ENCODE data around the gene KDM3B.

KDM3B gene

GRCh38 chr5:138338411-138339090 is 13.9 kb upstream of the KDM3B start:
- TF ChIP-seq CTCF (IDR thresholded peaks at IDR 0.05; ENCODE audit: low read depth, low read length): no peak
- Histone ChIP-seq H3K4me3 (ENCODE audit: low read depth, low read length) (peak overlapping the region; percentile 88), H3K9me3 (no peaks in the 10 kb centered on the region), H3K27me3 (no peaks in the 10 kb centered on the region), H3K36me3 (peaks cover 6% of the 10 kb centered on the region), H3K4me1 (no peaks in the 10 kb centered on the region; the same call in 1 of the 2 replicates)
- DNase-seq: no peak

GRCh38 chr5:138339091-138339456 is 13.4 kb upstream of the KDM3B start:
- Histone ChIP-seq H3K4me1 (no peaks in the 10 kb centered on the region; the same call in 1 of the 2 replicates), H3K4me3 (ENCODE audit: low read depth, low read length) (peak overlapping the region; percentile 88), H3K36me3 (peaks cover 8% of the 10 kb centered on the region), H3K9me3 (no peaks in the 10 kb centered on the region), H3K27me3 (no peaks in the 10 kb centered on the region)
- no peak for TF ChIP-seq CTCF (IDR thresholded peaks at IDR 0.05; ENCODE audit: low read depth, low read length)
- DNase-seq: no peak

- no peak for DNase-seq
- no peaks in the 10 kb centered on the region for H3K9me3 ChIP-seq
- H3K4me3 ChIP-seq (ENCODE audit: low read depth, low read length): peak overlapping the region; percentile 88
- H3K4me1 ChIP-seq: no peaks in the 10 kb centered on the region; the same call in 1 of the 2 replicates
- H3K27me3 ChIP-seq: no peaks in the 10 kb centered on the region
- no peak for TF ChIP-seq CTCF (IDR thresholded peaks at IDR 0.05; ENCODE audit: low read depth, low read length)
- peaks cover 10% of the 10 kb centered on the region for H3K36me3 ChIP-seq
These were observed 13.0 kb upstream of the KDM3B start for GRCh38 chr5:138339464-138339863.

DNA sequence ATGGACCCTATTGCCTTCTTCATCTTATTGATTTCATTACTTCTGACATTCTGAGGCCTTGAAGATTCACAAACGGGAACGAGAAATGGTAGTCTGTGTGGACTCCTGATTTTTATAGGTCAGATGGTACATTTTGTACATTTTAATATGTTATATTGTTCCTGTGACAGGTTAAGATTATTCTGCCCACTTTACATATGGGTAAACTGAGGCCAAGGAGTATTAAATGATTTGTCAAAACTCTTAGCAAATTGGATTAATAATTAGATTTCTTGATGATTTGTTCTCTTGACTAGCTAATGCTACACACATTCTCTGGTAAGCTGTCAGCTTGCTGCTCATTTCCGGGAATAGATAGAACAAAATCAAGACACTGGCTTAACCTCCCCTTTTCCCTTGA is 12.5 kb upstream of the KDM3B start:
- Histone ChIP-seq H3K36me3 (peaks cover 10% of the 10 kb centered on the region), H3K4me1 (no peaks in the 10 kb centered on the region; the same call in 1 of the 2 replicates), H3K27me3 (no peaks in the 10 kb centered on the region), H3K4me3 (ENCODE audit: low read depth, low read length) (no peak overlapping the region), H3K9me3 (no peaks in the 10 kb centered on the region)
- TF ChIP-seq CTCF (IDR thresholded peaks at IDR 0.05; ENCODE audit: low read depth, low read length): no peak
- no peak for DNase-seq

DNA sequence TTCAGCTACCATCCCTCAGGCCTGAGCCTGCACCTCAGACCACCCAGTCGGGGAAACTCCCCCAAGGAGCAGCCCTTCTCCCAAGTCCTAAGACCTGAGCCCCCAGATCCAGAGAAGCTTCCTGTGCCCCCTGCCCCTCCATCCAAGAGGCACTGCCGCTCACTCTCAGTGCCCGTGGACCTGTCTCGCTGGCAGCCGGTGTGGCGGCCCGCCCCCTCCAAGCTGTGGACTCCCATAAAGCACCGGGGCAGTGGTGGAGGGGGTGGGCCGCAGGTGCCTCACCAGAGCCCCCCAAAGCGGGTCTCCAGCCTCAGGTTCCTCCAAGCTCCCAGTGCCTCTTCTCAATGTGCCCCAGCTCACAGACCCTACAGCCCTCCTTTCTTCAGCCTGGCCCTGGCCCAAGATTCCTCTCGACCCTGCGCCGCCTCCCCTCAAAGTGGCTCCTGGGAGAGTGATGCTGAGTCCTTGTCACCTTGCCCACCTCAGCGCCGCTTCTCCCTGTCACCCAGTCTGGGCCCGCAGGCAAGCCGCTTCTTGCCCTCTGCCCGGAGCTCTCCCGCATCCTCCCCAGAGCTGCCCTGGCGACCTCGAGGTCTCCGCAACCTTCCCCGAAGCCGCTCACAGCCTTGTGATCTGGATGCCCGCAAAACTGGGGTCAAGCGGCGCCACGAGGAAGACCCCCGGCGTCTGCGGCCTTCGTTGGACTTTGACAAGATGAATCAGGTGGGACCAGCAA is 7.4 kb upstream of the KDM3B start:
- no peak for TF ChIP-seq CTCF (IDR thresholded peaks at IDR 0.05; ENCODE audit: low read depth, low read length)
- Histone ChIP-seq H3K4me3 (ENCODE audit: low read depth, low read length) (no peak overlapping the region), H3K9me3 (no peaks in the 10 kb centered on the region), H3K4me1 (no peaks in the 10 kb centered on the region), H3K27me3 (no peaks in the 10 kb centered on the region), H3K36me3 (peaks cover 23% of the 10 kb centered on the region)
- no peak for DNase-seq

DNA sequence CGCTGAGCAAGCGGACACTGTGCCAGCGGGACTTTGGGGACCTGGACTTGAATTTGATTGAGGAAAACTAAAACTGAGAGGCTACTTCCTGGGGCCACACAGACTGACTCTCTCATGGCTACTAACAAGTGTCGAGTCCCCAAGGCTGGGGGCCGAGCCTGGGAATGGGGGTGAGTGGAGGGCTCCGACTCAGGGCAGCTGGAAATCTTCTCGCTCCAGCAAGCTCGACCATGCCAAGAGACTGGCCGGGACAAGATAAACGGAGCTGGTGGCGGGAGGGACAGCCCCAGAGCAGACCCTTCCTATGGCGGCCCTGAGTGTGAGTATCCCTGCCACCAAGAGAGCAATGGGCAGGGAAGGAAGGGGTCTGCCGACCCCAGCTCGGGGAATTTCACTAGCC is 5.6 kb upstream of the KDM3B start:
- Histone ChIP-seq H3K9me3 (no peaks in the 10 kb centered on the region), H3K4me1 (no peaks in the 10 kb centered on the region), H3K36me3 (peaks cover 18% of the 10 kb centered on the region), H3K27me3 (no peaks in the 10 kb centered on the region), H3K4me3 (ENCODE audit: low read depth, low read length) (no peak overlapping the region)
- DNase-seq: no peak
- no peak for TF ChIP-seq CTCF (IDR thresholded peaks at IDR 0.05; ENCODE audit: low read depth, low read length)

All from BE2C (cell line).